ENCODE data around the gene BRD9.
A peak's percentile ranks its signal among the peaks of the same experiment; 100 is the strongest.
"Not testable (repeated sequence)": the region's sequence is repeated elsewhere in the genome, so short reads cannot be mapped to it uniquely, and the experiment has no call there.

BRD9 gene

GRCh38 chr5:892394-893136 is at the start of gene BRD9, which contains the start of gene TRIP13:
Gene BRD9, minus strand, starts transcription at chr5:892801. Its CDS starts 144 bp downstream, at chr5:892657.
Gene TRIP13, plus strand, starts transcription at chr5:892884. Its CDS starts 115 bp downstream, at chr5:892999.
- peak; percentile 77 to 84 for DNase-seq (ENCODE audit: low read depth in 2 of 2)

GRCh38 chr5:940741-941140 is 48.1 kb upstream of the BRD9 start:
- DNase-seq (ENCODE audit: low read depth in 2 of 2), result not testable (repeated sequence)

GRCh38 chr5:939368-939767 is 46.8 kb upstream of the BRD9 start:
- no peak for DNase-seq (ENCODE audit: low read depth in 2 of 2)

GRCh38 chr5:937151-937924 is 44.7 kb upstream of the BRD9 start:
- DNase-seq (ENCODE audit: low read depth in 2 of 2), result no peak

GRCh38 chr5:936149-937144 is 43.8 kb upstream of the BRD9 start:
- DNase-seq (ENCODE audit: low read depth in 2 of 2), result no peak

- DNase-seq (ENCODE audit: low read depth in 2 of 2), result no peak
Measured at GRCh38 chr5:935510-936084, 43.0 kb upstream of the BRD9 start.

GRCh38 chr5:934381-934967 is 41.9 kb upstream of the BRD9 start:
- DNase-seq (ENCODE audit: low read depth in 2 of 2), result not testable (repeated sequence)

GRCh38 chr5:933951-934350 is 41.4 kb upstream of the BRD9 start:
- not testable (repeated sequence) for DNase-seq (ENCODE audit: low read depth in 2 of 2)

GRCh38 chr5:933251-933861 is 40.8 kb upstream of the BRD9 start:
- DNase-seq (ENCODE audit: low read depth in 2 of 2), result no peak

GRCh38 chr5:932628-933250 is 40.1 kb upstream of the BRD9 start:
- DNase-seq (ENCODE audit: low read depth in 2 of 2), result no peak

- no peak for DNase-seq (ENCODE audit: low read depth in 2 of 2)
Measured at GRCh38 chr5:932151-932627, 39.6 kb upstream of the BRD9 start.

GRCh38 chr5:931570-932145 is 39.1 kb upstream of the BRD9 start:
- DNase-seq (ENCODE audit: low read depth in 2 of 2), result no peak

- DNase-seq (ENCODE audit: low read depth in 2 of 2), result no peak
Measured at GRCh38 chr5:930866-931265, 38.3 kb upstream of the BRD9 start.

- DNase-seq (ENCODE audit: low read depth in 2 of 2), result no peak
Measured at GRCh38 chr5:929596-929995, 37.0 kb upstream of the BRD9 start.

GRCh38 chr5:929182-929581 is 36.6 kb upstream of the BRD9 start:
- DNase-seq (ENCODE audit: low read depth in 2 of 2), result not testable (repeated sequence)

- no peak for DNase-seq (ENCODE audit: low read depth in 2 of 2)
Measured at GRCh38 chr5:927172-928015, 34.8 kb upstream of the BRD9 start.

- peak; percentile 18 to 21 for DNase-seq (ENCODE audit: low read depth in 2 of 2)
Measured at GRCh38 chr5:926417-927171, 34.0 kb upstream of the BRD9 start.

Data from stimulated activated CD4-positive, alpha-beta T cell treated with anti-CD3 and anti-CD28 coated beads, Interleukin-4, amount 100 ng/mL, for 48 hours (primary cell).